HUES64 (cell line): Measurements from ENCODE around the gene CEMIP.

Source experiments
- H3K27ac ChIP-seq: 2 replicates; pipeline ENCODE4 v1.7.0; 2013; ENCODE audit warnings: low read depth, low read length, inconsistent platforms
- H3K27me3 ChIP-seq: 2 replicates; pipeline ENCODE4 v1.6.1; 2013; ENCODE audit warnings: mild to moderate bottlenecking, low read length; ENCODE audit not compliant: insufficient read depth
- H3K36me3 ChIP-seq: 2 replicates; pipeline ENCODE4 v1.6.1; 2013; ENCODE audit warnings: mild to moderate bottlenecking, low read length; ENCODE audit not compliant: insufficient read depth
- H3K4me1 ChIP-seq: 2 replicates; pipeline ENCODE4 v1.6.1; 2013; ENCODE audit warnings: mild to moderate bottlenecking, low read length, moderate library complexity; ENCODE audit not compliant: insufficient read depth
- H3K4me3 ChIP-seq: 2 replicates; pipeline ENCODE4 v1.5.1; 2013; ENCODE audit warnings: mild to moderate bottlenecking, low read length, moderate library complexity
- H3K9ac ChIP-seq: 2 replicates; pipeline ENCODE4 v1.6.1; 2013; ENCODE audit warnings: mild to moderate bottlenecking, low read depth, low read length
- H3K9me3 ChIP-seq: 2 replicates; pipeline ENCODE4 v1.6.1; 2013; ENCODE audit warnings: low read depth, low read length; ENCODE audit not compliant: insufficient read depth
- WGBS: fragments of 150-250, 120-280 bp; methylation state at CpG from one replicate; pipeline ENCODE4 v1.1.7; 2013; ENCODE audit warnings: missing lambda C conversion rate; 5-methylcytosine and 5-hydroxymethylcytosine counted together

Gene CEMIP

DNA sequence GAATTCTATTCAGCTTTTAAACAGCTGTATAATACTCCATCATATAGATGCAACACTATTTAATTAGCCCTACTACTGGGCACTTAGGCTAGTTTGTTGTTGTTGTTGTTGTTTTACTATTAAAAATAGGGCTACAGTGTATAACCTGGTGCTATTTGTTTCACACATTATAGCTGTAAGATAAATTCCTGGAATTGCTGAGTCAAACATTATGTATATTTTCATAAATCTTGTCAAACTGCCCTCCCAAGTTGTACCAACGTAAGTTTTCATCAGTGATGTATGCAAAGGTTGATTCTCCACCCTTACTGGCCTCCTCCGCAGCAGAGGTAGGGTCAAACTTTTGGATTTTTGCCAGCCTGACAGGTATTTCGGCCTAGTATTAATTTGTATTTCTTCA is 3.8 kb upstream of the CEMIP start:
- Histone ChIP-seq H3K9ac (no peak overlapping the region), H3K4me3 (no peak overlapping the region), H3K4me1 (no peaks in the 10 kb centered on the region), H3K27me3 (peaks cover 31% of the 10 kb centered on the region), H3K9me3 (no peaks in the 10 kb centered on the region), H3K36me3 (no peaks in the 10 kb centered on the region), H3K27ac (no peak overlapping the region)
- 99% methylated on average over 3 of the region's 3 CpGs for WGBS

DNA sequence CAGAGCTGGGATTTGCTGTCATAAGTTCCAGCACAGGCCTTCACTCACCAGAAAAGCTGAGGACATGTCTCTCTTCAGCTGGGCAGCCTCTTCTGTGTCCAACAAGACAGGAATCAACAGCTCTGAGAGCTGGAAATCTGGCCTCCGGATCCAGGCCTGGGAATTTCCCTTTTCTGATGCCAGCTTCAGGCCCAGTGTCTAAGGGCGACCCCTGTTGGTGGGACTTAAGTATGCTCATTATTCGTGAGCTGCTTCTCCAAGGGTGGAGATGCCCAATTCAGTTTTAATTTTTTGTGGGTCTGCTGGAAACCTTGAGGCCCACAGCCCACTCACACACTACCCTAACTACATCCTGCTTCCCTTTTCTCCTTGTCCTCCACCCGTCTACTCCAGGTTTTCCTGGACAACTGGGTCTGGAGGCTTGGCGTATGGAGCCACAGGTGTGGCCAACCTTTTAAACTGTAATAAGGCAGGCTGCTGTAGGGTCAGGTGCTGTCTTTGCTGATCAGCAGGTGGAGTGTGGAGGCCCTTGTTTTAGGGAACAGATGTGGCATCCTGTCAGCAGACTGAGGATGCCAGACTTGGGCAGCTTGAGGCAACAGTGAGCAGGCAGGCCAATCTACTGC is 2.6 kb upstream of the CEMIP start:
- no peak overlapping the region for H3K27ac ChIP-seq
- WGBS, result 26% methylated on average over 5 of the region's 5 CpGs
- no peaks in the 10 kb centered on the region for H3K36me3 ChIP-seq
- H3K9me3 ChIP-seq, result no peaks in the 10 kb centered on the region
- H3K4me3 ChIP-seq, result no peak overlapping the region
- peaks cover 43% of the 10 kb centered on the region for H3K27me3 ChIP-seq
- no peak overlapping the region for H3K9ac ChIP-seq
- H3K4me1 ChIP-seq, result 0 out of 2 replicates have a peak, but pooled peaks cover 5% of the 10 kb centered on the region

DNA sequence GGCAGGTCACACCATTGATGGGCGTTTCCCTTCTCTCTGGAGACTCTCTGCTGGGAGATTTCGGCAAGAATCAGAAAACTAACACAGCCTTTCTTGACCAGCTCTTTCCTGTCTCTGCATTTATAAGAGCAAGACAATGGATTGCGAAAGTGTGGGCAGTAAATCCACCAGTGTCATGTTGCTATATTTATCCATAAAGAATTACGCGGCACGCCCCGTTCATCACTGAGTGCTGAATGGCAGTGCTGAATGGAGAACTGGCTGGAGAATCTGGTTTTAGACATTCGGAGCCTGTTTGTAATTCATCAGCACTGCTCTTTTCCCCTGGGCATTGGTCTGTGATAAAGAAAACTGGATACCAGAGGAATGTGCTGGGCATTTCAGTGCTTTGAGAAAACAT is 2.0 kb upstream of the CEMIP start:
- no peak overlapping the region for H3K27ac ChIP-seq
- H3K4me1 ChIP-seq, result 0 out of 2 replicates have a peak, but pooled peaks cover 5% of the 10 kb centered on the region
- no peaks in the 10 kb centered on the region for H3K9me3 ChIP-seq
- no peak overlapping the region for H3K9ac ChIP-seq
- H3K4me3 ChIP-seq, result no peak overlapping the region
- peaks cover 49% of the 10 kb centered on the region for H3K27me3 ChIP-seq
- H3K36me3 ChIP-seq, result no peaks in the 10 kb centered on the region
- WGBS, result 92% methylated on average over 8 of the region's 8 CpGs

DNA sequence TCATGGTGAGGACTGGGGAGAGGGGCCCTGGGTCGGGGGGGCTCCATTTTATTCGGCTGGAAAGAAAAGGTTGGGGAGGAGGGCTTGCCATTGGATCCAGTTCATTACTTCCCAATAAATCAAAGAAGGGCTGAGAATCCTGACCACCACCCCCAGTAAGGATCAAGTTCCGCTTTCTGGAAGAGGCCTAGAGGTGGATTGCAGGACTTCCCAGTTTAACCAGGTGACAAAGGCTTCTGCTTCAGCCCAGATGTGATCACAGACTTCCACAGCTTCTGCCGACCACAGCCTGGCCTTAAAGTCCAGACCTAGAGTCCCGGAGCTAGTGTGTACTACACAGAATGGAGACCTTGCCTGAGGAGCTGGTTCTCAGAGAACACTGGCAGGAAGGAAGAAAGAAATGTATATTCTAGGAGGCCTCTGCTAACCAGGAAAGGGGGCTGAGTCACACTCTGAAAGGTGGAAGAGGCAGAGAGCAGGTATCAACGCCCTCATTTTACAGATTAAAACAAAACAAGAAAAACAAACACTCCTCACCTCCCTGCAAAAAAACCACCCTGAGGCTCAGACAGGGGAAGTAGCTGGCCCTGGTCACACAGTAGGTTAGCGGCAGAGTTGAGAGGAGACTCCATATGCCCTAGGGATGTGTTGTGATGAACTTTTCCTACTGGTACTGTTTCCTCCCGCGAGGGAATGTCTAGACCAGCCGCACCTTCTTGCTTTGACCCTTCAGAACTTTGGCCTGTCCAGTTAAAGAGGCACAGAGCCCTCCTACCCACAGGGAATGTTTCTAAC is 1.1 kb upstream of the CEMIP start:
- Histone ChIP-seq H3K9ac (no peak overlapping the region), H3K27ac (no peak overlapping the region), H3K27me3 (peaks cover 57% of the 10 kb centered on the region), H3K4me3 (no peak overlapping the region), H3K4me1 (0 out of 2 replicates have a peak, but pooled peaks cover 5% of the 10 kb centered on the region), H3K36me3 (no peaks in the 10 kb centered on the region), H3K9me3 (no peaks in the 10 kb centered on the region)
- WGBS, result 87% methylated on average over 9 of the region's 10 CpGs

DNA sequence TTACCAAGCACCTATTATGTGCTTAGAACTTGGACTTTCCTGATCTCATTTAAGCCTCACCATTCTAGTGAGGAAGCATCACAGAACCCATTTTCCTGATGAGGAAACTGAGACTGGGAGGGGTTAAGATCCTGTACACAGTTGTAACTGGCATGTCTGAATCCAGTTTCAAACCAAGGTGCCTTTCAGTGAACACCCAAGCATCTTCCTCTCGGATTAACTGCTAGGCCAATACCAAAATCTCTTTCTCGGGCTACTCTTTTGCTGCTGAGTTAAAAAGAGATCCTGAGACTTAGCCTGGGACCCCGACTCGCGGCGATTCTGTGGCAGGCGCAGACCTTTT is 578 bp upstream of the CEMIP start:
- Histone ChIP-seq H3K4me3 (peak overlapping the region; percentile 52), H3K27me3 (peaks cover 60% of the 10 kb centered on the region), H3K27ac (no peak overlapping the region), H3K9me3 (no peaks in the 10 kb centered on the region), H3K9ac (no peak overlapping the region), H3K36me3 (no peaks in the 10 kb centered on the region), H3K4me1 (0 out of 2 replicates have a peak, but pooled peaks cover 5% of the 10 kb centered on the region)
- WGBS, result 28% methylated on average over 7 of the region's 7 CpGs

DNA sequence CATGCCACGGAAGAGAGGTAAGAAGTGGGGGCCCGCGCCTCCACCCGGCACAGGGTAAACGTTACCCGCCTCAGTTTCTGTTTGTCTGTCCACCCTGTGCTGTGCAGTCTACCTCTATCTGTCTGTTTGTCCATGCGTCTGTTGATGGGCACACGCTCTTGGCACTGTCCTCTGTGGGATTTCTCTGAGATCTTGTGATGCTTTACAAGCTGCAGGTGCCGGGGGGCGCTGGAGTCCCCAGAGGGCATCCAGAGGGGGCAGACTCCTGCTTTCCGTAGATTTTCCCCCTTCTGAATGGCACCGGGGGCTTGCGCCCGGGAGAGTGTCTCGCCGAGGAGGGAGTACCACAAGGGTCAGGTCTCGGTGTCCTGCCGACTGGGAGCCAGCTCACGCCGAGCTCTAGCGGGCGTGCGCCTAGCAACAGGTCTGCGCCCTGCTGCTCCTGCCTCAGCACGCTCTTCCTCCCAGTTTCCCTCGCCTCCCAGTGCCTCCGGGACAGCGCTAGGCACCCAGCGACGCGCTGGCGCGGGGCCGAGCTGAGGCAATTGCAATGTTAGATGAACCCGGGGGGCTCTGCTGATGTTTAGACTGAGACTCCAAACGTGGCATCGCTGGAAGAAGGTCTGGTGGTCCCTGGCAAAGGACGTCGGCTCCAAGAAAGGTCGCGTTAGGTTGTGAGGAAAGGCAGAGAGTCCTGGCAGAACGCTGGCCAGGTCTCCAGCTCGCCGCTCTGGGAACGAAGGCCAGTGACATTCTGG is 667 bp downstream of the CEMIP start:
- 0 out of 2 replicates have a peak, but pooled peaks cover 5% of the 10 kb centered on the region for H3K4me1 ChIP-seq
- no peak overlapping the region for H3K27ac ChIP-seq
- H3K9me3 ChIP-seq, result no peaks in the 10 kb centered on the region
- 3% methylated on average over 45 of the region's 45 CpGs for WGBS
- peaks cover 60% of the 10 kb centered on the region for H3K27me3 ChIP-seq
- H3K9ac ChIP-seq, result no peak overlapping the region
- no peaks in the 10 kb centered on the region for H3K36me3 ChIP-seq
- peak overlapping the region; percentile 52 for H3K4me3 ChIP-seq

DNA sequence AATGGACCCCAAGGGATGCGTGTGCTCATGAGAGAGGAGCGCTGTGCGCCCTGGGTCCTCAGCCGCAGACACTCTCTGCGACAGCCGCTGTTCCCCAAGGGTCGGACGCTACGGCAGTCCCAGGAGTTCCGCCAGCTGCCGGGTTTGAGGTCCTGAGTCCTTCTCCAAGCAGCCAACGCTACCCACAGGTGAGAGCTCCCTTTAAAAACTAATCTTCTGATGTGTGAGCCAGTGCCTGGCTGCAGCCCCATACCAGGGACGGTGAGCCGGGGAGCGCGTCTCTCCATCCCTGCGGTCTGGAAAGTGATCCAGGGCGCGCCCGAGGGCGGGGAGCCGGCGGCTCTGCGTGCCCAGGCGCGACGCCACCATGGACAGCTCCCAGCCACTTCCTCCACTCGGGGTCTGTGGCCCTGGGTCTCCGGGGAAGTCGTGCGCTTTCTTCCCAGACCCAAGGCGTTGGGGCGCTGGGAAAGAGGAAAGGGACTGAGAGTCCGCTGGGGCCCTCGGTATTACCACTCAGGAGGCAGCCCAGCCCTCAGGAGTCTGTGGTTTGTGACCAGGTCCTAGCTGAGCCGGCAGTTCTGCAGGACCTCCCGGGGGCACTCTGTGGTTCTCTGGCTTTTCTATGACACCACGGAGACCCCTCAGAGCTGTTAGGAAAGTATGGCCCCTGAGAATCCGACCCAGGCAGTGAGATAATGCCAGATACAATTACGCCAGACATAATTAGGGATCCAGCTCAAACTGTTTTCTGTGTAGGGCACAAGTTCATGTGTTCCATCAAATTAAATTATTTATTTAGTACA is 1.4 kb downstream of the CEMIP start:
- H3K27ac ChIP-seq, result no peak overlapping the region
- no peaks in the 10 kb centered on the region for H3K9me3 ChIP-seq
- peaks cover 60% of the 10 kb centered on the region for H3K27me3 ChIP-seq
- H3K36me3 ChIP-seq, result no peaks in the 10 kb centered on the region
- 0 out of 2 replicates have a peak, but pooled peaks cover 5% of the 10 kb centered on the region for H3K4me1 ChIP-seq
- H3K9ac ChIP-seq, result no peak overlapping the region
- peak overlapping the region; percentile 52 for H3K4me3 ChIP-seq
- 4% methylated on average over 40 of the region's 40 CpGs for WGBS

DNA sequence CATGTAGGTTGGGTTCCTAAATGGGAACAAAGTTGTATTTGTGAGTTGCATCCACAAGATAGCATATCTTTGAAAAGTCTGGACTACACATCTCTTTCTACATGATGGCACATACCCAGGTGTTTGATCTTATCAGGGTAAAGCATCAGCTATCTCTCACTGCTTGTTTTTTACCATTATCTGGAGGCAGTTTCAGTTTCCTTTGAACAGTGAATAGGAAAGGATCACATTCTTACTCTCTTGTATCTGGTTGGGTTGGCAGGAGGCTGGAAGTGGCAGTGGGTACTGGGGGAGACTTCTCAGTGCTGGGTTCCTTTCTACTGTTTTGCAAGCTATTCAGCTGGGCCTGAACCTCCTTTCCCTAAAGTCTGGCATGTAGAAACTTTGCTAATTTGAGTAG is 4.1 kb downstream of the CEMIP start:
- Histone ChIP-seq H3K4me3 (no peak overlapping the region), H3K36me3 (no peaks in the 10 kb centered on the region), H3K9ac (no peak overlapping the region), H3K27me3 (peaks cover 50% of the 10 kb centered on the region), H3K9me3 (no peaks in the 10 kb centered on the region), H3K27ac (no peak overlapping the region), H3K4me1 (0 out of 2 replicates have a peak, but pooled peaks cover 5% of the 10 kb centered on the region)

DNA sequence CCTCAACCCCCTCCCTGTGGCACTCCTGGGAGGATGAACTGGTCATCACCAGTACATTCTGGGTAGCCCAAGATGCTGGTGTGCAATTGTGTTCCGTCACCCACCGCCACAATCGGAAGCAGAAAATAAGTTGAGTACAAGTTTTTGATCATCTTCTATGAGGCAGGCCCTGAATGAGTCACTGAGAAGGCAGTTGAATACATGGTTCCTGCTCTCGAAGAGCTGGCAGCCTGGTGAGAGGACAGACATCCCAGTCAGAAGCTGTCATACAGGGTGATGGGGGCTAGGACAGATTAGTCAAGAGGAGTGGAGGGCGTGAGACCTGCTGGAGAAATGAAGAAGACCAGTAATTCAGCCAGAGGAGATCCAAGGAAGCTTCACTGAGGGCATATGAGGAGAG is 6.2 kb downstream of the CEMIP start:
- Histone ChIP-seq H3K36me3 (no peaks in the 10 kb centered on the region), H3K9me3 (no peaks in the 10 kb centered on the region), H3K27me3 (peaks cover 29% of the 10 kb centered on the region), H3K4me3 (no peak overlapping the region), H3K4me1 (peaks cover 5% of the 10 kb centered on the region; the same call in 1 of the 2 replicates), H3K9ac (no peak overlapping the region), H3K27ac (no peak overlapping the region)
- 94% methylated on average over 5 of the region's 5 CpGs for WGBS

DNA sequence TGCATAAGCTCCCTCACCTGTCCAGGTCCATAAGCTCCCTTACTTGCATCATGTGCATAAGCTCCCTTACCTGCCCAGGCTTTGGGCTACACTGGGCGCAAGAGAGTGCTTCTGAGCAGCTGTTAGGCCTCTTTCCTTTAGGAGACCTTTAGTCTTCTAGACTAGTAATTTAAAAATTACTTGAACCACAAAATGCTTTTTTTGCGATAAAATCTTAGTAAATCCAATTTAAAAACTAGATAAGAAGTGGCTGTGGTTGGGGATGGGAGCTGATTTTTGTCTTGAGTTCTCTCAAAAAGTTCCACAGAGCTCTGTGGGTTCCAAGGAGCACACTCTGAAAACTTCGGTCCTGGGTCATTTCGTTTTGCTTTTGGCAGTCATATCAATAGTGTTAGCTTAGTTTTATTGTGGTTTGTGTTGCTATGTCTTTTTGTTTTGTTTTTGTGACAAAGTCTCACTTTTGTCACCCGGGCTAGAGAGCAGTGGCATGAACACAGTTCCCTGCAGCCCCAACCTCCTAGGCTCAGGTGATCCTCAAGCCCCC is 6.7 kb downstream of the CEMIP start:
- no peak overlapping the region for H3K4me3 ChIP-seq
- H3K36me3 ChIP-seq, result no peaks in the 10 kb centered on the region
- H3K4me1 ChIP-seq, result peaks cover 3% of the 10 kb centered on the region; the same call in 1 of the 2 replicates
- no peak overlapping the region for H3K9ac ChIP-seq
- H3K27me3 ChIP-seq, result peaks cover 24% of the 10 kb centered on the region
- H3K9me3 ChIP-seq, result no peaks in the 10 kb centered on the region
- no peak overlapping the region for H3K27ac ChIP-seq
- 89% methylated on average over 5 of the region's 5 CpGs for WGBS
